Stimulated activated CD4-positive, alpha-beta T cell treated with anti-CD3 and anti-CD28 coated beads, Interleukin-15, amount 100 ng/mL, for 48 hours (primary cell): ENCODE results near the gene CDKAL1.
"Not testable (repeated sequence)": the region's sequence is repeated elsewhere in the genome, so short reads cannot be mapped to it uniquely, and the experiment has no call there.

Experiments
- DNase-seq, 2 donors: peaks; one replicate each; pipeline ENCODE4 v3.0.0-alpha.2; 2020; ENCODE audit warnings: low read depth in 2 of 2

Gene CDKAL1

DNA sequence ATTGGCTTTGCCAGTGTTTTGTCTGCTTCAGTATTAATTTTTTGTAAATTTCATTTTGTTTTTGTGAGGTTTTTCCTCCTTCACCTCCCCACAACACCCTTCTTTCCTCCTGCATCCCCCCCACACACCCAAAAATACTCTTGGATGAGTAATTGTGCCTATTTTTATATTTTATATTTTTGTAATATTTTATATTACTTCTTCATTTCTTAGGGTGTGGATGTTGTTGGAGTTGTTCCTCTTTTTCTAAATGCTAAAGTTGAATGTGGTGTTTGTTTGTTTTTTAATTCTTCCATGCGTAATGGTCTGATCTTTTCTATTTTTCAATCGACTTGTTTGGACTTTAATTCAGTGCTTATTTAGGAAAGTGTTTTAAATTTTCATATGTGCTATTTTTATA, 638.8 kb downstream of the CDKAL1 start:
- no peak for DNase-seq

DNA sequence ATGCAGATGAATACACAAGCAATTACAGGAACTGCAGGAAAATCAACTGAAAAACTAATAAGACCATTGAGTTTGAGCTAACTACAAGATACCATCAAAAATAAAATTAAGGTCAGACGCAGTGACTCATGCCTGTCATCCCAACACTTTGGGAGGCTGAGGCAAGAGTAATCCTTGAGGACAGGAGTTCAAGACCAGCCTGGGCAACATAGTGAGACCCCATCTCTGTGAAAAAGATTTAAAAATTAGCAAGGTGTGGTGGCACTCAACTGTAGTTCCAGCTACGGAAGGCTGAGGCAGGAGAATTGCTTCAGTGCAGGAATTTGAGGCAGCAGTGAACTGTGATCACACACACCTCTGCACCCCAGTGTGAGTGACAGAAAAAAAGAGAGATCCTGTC, 639.4 kb downstream of the CDKAL1 start:
- no peak for DNase-seq

- no peak for DNase-seq
Measured at GRCh38 chr6:21176197-21176596, 641.9 kb downstream of the CDKAL1 start.

GRCh38 chr6:21180155-21180554, 645.9 kb downstream of the CDKAL1 start:
- DNase-seq: no peak

- DNase-seq: no peak
Measured at GRCh38 chr6:21180800-21181337, 646.6 kb downstream of the CDKAL1 start.

- no peak for DNase-seq
Measured at GRCh38 chr6:21181866-21182265, 647.6 kb downstream of the CDKAL1 start.

- DNase-seq: no peak
Measured at GRCh38 chr6:21182589-21182988, 648.3 kb downstream of the CDKAL1 start.

DNA sequence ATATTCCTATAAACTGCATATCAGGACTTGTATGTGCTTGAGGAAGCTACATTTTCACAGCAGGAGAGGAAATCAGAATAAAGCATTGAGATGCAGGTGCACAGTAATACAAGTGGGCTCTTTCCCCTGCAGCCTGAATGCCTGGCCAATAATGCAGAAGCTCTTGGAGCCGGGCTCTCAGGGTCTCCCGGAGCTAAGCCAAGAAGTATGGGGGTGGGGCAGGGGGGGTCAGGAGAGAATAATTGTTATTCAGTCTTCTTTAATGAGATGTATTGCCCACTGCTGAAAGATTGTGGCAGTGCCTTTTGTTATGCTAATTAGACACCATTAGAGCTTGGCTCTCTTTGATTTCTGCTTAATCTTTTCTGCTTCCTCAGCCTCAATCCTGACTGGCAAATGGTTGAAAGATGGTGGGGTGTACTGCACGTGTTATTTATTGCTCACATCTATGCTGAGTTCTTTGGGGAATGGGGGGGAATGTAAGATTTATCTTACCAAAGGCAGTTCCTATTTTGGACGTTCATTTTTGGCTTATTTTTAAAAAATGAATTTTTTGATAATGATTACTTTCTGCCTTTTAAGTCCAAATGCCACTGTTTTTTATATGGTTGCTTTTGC, 651.7 kb downstream of the CDKAL1 start:
- no peak for DNase-seq

DNA sequence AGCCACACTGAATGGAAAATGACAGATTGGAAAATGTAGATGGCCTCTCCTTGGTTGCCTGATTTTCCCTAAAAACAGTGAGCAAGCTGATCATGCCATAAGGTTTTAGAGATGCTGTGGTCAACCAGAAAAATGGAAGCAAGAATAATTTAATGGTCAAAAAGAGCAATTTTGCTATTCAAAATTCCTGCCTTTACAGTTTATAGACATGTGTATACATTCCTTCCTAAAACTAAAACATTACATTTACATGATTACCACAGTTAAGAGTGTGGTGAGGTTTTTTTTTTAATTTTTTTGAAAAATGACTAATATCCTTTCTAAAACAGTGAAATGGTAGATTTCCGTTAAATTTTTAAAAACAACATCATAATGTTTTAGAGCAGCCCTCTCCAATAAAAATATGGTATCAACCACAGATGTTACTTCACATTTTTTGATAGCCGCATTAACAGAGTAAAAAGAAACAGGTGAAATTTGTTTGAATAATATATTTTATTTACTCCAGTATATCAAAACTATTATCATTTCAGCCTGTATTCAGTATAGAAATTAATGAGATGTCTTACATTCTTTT, 652.3 kb downstream of the CDKAL1 start:
- no peak for DNase-seq

DNA sequence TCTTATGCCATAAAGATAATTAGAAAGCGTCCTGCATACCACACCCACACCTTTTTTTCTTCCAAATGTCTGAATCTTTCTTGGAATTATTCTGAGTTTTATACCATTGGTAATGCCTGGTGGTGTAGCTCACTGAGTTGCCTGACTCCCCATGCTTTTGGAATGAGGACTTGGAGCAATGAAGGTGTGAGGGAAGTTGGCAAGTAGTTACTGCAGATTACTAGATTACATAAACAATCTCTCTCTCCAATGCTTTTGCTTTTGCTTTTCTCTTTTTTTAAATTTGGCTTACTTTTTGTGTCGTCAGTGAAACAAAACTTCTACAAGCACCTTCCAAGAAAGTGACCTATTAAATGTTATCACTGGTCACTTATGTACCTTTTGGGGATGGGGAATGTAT, 653.2 kb downstream of the CDKAL1 start:
- DNase-seq: no peak

DNA sequence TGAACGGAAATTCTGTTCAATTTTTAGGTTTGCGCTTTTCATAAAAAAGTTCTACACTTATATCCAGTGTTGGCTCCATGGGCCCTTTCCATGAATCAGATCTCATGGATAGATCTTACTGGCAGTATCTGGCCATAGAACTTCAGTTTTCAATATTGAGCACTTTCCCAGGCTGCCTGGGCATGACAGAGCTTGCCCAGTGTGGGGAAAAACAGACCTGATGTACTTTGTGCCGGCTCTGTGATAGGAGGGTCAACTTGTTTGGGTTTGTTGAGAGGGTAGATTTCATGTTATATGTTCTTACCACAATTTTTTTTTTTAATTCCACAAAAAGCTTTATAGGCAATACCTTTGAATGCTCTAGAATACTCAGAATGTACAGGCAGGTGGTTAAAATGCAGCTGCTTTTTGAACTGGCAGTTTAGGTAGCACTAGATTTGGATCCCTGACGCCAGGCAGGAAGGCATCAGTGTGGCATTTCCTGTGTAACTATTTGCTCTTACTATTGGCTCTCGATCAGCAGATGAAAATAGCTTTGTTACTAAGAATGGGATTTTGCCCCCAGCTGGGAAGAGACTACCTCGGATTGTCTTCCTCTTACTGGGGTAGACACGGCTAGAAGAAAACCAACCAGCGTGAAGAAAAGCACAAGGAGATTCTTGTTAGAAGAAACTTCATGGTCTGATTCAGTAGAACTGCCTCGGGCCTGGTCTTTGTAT, 654.4 kb downstream of the CDKAL1 start:
- DNase-seq: no peak

- no peak for DNase-seq
Measured at GRCh38 chr6:21189759-21190158, 655.5 kb downstream of the CDKAL1 start.

DNA sequence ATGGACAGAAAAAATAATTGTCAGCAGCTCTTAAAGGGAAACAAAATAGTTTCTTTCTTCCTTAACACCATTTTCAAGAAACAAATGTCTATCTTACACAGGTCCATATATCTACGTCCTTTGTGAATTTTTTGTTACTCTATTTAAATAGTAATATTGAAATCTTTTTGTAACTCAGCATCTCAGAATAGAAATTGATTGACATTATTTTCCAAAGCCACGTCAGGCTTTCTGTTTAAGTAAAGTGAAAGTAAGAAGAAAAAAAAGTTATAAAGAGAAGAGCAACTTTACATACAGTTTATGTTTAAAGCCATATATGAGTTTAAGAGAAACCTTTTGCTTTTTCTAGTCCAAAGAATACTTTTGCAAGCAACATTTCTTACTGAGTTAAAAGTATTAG, 656.4 kb downstream of the CDKAL1 start:
- no peak for DNase-seq

- DNase-seq: no peak
Measured at GRCh38 chr6:21193790-21194475, 659.7 kb downstream of the CDKAL1 start.

DNA sequence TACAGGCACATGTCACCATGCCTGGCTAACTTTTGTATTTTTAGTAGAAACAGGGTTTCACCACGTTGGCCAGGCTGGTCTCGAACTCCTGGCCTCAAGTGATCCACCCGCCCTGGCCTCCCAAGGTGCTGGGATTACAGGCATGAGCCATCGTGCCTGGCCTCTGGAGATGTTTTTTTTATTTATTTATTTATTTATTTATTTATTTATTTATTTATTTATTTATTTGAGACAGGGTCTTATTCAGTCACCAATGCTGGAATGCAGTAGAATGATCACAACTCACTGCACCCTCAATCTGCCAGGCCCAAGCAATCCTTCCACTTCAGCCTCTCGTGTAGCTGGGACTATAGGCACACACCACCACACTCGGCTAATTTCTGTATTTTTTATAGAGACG, 661.0 kb downstream of the CDKAL1 start:
- not testable (repeated sequence) for DNase-seq

DNA sequence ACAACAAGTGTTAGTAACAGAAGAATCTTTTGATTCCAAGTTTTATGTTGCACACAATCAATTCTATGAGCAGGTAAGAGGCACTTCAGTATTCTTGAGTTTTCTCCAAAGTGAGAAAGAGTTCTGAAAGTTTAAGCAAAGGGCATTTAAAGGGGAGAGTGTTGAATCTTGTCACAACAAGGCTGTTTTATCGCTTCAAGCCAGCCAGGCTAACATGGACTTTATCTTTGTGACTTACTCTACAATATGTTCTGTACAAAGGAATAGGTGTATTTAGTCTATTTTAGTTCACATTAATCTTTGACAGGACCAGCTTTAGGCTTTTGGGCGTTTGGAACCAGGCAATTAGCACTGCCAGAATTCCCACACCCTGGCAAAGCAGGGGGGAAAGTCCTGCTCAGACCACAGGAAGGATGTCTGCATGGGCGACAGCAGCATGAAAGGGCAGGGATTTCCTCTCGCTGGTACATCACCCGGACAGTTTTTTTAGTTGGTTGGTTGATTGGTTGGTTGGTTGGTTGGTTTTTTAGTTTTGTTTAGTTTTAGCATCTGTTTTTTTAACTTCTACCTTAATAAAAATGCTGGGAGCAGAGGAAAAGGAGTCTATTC, 663.9 kb downstream of the CDKAL1 start:
- DNase-seq: no peak

DNA sequence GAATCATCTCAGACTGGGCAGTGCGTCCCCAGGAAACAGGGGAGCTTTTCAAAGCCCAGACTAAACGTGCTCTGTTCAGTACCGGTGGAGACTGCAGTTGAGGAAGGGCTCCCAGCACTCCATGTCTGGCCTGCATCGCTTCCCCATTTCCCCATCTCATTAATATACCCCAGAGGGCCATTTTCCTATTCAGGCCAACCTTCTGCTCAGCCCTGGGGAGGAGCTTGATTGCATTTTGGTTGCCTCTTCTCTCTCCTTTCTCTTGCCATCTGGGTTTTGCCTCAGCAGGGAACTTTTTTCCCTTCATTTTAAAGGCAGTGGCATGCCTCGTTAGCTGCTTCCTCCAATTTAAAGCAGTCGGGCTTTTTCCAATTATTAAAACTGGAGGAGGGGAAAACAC, 665.0 kb downstream of the CDKAL1 start:
- no peak for DNase-seq

DNA sequence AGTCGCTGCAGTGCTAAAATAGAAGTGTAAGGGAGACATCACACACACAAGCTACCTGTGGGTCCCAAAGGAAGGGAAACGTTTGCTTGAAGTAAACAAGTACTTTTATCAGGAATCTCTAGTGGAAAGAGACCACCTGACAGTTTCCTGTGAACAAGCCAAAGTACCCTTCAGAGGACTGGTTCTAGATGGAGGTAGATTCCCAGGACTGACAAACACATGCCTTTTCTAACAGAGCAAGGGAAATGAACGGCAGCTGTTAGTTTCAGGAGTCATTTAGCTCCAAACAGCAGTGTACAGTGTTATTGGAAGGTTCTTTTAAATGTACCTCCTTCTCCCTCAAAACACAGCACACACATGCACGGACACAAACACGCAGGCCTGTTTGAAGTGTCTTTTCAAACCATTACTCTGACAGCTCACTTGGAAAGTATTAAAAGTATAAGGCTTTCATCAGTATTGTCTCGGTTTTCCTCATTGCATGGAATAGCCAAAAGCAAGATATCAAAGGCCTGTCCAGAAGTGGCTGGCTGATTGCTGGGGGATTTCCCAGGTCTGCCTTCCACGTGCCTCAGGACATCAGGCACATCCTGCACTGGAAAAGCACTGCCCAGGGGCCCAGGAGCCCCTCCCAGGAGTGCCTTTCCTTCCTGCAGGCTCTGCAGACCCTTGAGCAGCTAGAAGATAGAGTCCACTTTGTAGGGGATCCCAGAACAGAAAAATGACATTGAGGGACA, 666.0 kb downstream of the CDKAL1 start:
- no peak for DNase-seq

- no peak for DNase-seq
Measured at GRCh38 chr6:21201187-21201586, 666.9 kb downstream of the CDKAL1 start.

DNA sequence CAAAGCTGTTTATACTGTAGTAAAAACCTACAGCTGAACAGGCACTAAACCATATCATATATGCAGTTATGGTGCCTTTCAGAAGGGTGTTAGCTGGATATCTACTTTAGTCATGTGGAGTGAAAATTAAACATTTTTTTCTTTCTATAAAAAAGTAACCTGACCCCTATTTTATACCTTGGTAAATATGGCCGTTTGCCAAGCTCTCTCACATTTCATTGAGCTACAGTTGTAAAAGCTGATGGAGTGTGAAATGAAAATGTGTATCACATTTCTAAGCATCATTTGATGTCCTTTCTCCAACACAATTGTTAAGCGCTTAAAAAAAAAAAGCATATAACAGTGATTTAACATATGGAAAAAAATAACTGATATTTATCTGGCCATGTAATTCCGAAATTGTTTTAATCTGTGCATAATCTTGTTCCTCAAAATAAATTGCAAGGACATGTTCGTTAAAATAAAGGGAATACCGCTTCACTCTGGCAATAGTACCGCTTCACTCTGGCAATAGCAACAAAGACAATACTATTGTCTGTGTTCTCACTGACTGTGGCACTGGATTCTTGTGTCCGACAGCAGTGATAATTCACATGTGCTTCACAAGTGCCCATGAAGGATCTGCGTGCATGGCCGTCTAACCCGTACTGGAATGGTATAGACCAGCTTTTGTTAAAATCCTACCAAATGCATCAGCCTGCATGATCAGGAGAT, 667.5 kb downstream of the CDKAL1 start:
- DNase-seq: no peak

DNA sequence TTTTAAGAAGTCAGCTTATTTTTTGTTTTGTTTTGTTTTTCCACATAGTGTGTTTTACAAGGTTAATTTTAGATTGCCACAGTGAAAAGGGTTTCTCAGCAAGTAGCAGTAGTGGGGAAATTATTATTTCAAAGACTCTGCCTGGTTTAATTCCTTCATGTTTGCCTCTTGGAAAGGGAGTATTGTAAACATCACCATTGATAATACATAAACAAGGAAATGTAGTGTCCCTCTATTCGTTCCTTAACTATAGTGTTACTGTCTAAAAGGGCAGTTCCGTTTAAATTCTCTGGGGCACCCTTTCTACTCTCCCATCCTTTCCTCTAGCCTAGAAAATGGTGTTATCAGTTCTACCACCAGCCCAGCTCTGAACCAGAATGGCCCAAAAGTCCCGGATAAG, 668.3 kb downstream of the CDKAL1 start:
- no peak for DNase-seq
